RWPE1 (cell line): ENCODE data around the gene TIAM2.
"Not testable (repeated sequence)": the region's sequence is repeated elsewhere in the genome, so short reads cannot be mapped to it uniquely, and the experiment has no call there.

Experiments used
- CTCF ChIA-PET: fragments of 350-600 bp; sonication (Branson Sonifier 250); formaldehyde crosslinking; extraction: SDS; loops from one replicate; lab custom pipeline; 2021; lab: Yijun Ruan, JAX
- POLR2A ChIA-PET: fragments of 400-600 bp; formaldehyde crosslinking; extraction: SDS; loops from one replicate; lab custom pipeline; 2020; ENCODE audit warnings: antibody characterized with exemption; ENCODE audit not compliant: low non-redundant PET; lab: Yijun Ruan, JAX
- DNase-seq: peaks from one replicate; pipeline ENCODE4 v3.0.0; 2012; ENCODE audit warnings: low spot score
- H3K27ac ChIP-seq: fragments of 450-650 bp; 2 replicates; pipeline ENCODE4 v1.5.1; 2017
- TF ChIP-seq, protein P1 (sequence below): fragments of 450-650 bp; conservative IDR thresholded peaks from 2 replicates; pipeline ENCODE4 v1.5.1; 2017; ENCODE audit warnings: low read depth, mild to moderate bottlenecking

Gene TIAM2

DNA sequence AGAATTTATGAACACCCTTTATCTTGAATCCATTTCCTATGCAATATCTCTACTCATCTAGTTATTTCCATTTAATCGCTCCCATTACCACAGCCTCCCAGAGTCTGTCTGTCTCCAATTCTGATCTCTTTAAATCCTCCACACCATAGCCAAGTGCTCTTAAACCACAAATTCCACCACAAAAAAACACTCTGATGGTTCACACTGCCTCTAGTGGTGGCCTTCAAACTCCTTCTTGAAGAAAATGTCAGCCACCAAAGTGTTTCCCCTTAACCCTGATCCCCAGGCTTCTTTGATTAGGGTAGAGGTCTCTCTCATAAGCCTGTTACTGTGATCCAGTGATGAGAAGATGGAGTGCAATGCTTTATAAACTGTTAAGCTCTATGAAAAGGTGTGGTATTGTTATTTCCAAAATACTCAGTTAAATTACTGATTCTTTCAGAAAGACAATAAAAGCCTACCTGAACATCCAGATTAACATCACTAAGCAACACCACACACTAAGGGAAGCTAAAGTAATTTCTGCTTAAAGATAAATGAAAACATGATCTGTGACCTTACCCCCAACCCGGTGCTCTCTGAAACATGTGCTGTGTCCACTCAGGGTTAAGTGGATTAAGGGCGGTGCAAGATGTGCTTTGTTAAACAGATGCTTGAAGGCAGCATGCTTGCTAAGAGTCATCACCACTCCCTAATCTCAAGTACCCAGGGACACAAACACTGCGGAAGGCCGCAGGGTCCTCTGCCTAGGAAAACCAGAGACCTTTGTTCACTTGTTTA, 273.2 kb downstream of the TIAM2 start:
- DNase-seq = peak; percentile 8
- CTCF ChIA-PET = interaction anchor here (0.6 to 1.1 kb wide), 9 partner anchors 10 to 1029 kb away, joined by 3 to 4 read pairs (median 3); no protein-coding TSS in a partner anchor
- POLR2A ChIA-PET, H3K27ac ChIP-seq: not testable (repeated sequence)
- TF ChIP-seq, protein P1, sequence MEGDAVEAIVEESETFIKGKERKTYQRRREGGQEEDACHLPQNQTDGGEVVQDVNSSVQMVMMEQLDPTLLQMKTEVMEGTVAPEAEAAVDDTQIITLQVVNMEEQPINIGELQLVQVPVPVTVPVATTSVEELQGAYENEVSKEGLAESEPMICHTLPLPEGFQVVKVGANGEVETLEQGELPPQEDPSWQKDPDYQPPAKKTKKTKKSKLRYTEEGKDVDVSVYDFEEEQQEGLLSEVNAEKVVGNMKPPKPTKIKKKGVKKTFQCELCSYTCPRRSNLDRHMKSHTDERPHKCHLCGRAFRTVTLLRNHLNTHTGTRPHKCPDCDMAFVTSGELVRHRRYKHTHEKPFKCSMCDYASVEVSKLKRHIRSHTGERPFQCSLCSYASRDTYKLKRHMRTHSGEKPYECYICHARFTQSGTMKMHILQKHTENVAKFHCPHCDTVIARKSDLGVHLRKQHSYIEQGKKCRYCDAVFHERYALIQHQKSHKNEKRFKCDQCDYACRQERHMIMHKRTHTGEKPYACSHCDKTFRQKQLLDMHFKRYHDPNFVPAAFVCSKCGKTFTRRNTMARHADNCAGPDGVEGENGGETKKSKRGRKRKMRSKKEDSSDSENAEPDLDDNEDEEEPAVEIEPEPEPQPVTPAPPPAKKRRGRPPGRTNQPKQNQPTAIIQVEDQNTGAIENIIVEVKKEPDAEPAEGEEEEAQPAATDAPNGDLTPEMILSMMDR = peak; percentile 18; the same call in 1 of the 2 replicates

DNA sequence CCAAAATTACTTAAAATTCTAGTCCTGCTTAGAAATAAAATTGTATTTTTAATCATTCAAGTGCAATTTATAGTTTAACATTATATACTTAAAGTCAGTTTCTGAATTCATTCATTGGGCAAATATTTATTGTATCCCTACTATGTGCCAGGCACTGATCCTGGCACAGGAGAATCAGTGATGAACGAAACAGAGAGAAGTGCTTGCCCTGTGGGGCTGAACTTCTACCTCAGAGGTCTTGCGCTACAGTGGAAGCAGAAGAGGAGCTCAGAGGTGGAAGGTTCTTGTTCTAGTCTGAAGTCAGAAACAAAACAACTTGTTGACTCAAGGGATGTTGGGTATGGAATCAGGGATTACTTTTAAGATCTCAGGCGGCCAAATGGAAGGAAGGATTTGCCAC, 274.6 kb downstream of the TIAM2 start:
- H3K27ac ChIP-seq = no peak overlapping the region
- no peak for DNase-seq
- TF ChIP-seq, protein P1 = no peak
- ChIA-PET POLR2A (no interaction called here), CTCF (interaction anchor here (0.7 kb wide), 1 partner anchor 15 kb away, joined by 3 read pairs; no protein-coding TSS in a partner anchor)

DNA sequence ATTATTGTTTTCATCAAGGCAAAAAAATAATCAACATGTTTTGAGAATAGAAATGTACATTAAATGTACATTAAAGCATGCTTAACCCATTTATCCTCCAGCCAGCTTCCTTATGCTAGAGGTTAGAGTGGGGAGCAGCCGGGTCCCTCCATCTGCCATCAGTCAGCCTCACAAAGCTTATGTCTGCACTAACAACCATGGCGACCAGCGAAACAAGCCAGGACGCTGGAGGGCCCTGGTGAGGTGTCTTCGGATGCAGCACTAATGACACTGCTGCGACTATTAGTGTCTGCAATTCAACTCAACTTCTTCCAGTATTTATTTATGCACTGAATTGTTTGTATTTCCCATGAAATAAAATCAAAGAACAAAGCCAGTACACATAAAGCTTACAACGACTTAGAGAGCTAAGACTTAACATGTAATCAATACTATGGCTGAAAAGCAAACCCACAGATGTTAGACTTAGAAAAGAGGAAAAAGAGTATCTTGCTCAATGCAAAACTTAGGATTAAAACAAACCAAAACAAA, 275.5 kb downstream of the TIAM2 start:
- TF ChIP-seq, protein P1 = no peak
- ChIA-PET POLR2A (no interaction called here), CTCF (interaction anchor here (0.7 kb wide), 1 partner anchor 346 kb away, joined by 3 read pairs; no protein-coding TSS in a partner anchor)
- no peak for DNase-seq
- no peak overlapping the region for H3K27ac ChIP-seq

DNA sequence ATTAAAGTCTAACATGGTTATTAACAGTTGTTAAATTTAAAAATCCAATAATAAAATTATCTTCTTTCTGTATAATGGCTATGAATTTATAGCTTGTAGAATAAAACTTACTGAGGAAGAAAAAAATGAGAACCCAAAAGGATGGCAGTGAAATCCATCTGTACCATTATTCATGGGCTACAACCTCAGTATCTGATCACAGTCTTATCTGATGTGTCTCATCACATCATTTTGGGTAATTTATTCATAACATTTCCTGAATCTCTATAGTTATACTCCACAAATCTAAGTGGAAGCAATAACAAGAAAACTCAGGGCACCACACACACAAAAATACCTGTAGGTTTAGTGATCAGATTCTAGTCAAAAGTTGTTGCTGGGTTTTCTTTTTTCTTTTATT, 276.0 kb downstream of the TIAM2 start:
- no peak for DNase-seq
- ChIA-PET CTCF (interaction anchor here (0.6 to 0.7 kb wide), 2 partner anchors 27 to 346 kb away, joined by 3 read pairs; no protein-coding TSS in a partner anchor), POLR2A (no interaction called here)
- TF ChIP-seq, protein P1 = no peak
- no peak overlapping the region for H3K27ac ChIP-seq

DNA sequence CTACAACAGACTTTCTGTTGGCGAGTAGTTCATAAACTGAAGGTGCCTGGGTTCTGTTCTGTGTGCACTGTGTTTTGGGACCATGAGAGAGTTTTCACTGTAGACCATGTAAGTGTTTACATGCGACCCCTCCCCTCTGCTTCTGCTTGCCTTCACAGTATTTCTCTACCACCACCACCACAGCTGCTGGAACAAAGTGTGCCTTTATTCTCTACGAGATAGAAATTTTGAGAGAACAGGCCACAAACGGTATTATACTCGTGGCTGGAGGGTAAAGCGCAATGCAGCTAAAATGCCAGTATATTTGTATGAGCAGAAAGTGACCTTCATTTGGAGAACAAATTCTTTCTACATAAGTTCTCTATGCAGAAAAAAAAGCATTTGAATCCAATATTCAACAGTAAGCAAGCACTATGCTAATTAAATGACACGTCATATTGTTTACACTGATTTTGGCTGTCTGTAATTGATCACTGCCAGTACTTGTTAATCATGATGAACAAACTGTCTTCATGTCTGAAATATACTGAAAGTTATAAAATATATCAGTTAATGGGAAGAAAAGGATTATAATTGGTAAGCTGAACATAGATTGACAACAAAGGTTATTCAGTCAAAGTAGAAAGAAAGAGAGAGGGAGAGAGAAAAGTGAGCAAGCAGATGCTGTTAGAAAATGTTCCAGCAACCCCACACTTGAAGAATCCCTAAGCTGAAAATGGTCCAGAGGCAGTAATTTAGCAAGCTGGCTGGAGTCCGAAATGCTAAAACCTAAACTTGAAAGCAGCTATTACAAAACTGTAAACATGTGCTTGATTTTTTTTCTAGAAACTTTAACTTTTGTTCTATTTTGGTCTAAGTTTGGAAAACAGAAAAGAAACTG, 277.5 kb downstream of the TIAM2 start:
- TF ChIP-seq, protein P1 = no peak
- ChIA-PET CTCF (interaction anchor here (0.6 kb wide), 1 partner anchor 792 kb away, joined by 8 read pairs; no protein-coding TSS in a partner anchor), POLR2A (no interaction called here)
- H3K27ac ChIP-seq = no peak overlapping the region
- no peak for DNase-seq

DNA sequence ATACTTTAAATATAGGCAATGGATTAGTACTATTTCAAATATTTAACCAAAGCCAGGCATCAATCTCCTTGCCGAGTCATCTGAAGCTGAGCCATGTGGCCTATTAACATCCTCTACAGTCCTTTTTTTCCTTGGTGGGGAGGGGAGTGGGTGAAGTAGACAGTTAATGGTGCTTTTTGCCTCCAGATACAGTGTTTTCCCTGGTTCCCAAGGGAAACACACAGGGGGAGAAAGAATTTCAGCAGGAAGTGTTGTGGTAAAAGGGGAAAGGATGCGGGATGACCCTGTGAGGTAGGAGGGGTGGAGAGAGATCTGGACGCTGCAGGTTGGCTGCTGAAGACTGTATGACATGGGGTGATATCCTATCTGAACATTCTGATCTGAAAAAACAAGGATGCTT, 278.3 kb downstream of the TIAM2 start:
- ChIA-PET POLR2A (no interaction called here), CTCF (no interaction called here)
- H3K27ac ChIP-seq = no peak overlapping the region
- TF ChIP-seq, protein P1 = no peak
- DNase-seq = peak; percentile 24
